ENCODE data around the gene ZDHHC22. TPM values are rescaled to one million over a fixed set of nuclear protein-coding genes. Genes with fewer than 3 reads are reported as not detected.

The ZDHHC22 gene
- polyA plus RNA-seq, 1 of the 3 experiments (the other 2 are of a cell fraction): not detected

GRCh38 chr14:77122526-77123125 is 19.0 kb downstream of the ZDHHC22 start:
- 87% methylated on average over 5 of the region's 6 CpGs for WGBS (ENCODE audit: low lambda C conversion rate)
- peaks cover 0 to 5% of the 10 kb centered on the region in 2 experiments for H3K36me3 ChIP-seq (replicated peaks in 1 of 2; ENCODE audit: control insufficient read depth in 1 of 2, insufficient read depth in 2 of 2, low read length in 1 of 2)
- H2AFZ ChIP-seq (ENCODE audit: low read depth): no peak overlapping the region
- TF ChIP-seq GATA2 (CRISPR knock-in tag; IDR thresholded peaks at IDR 0.05): no peak
- POLR2A ChIA-PET: interaction anchor here (1.4 kb wide), 1 partner anchor 9 kb away, joined by 4 read pairs; no protein-coding TSS in a partner anchor
- no peak overlapping the region for H3K4me3 ChIP-seq (ENCODE audit: low read depth in 2 of 2, low read length in 1 of 2)
- no peak for DNase-seq
- no peak overlapping the region for H3K4me2 ChIP-seq
- H3K9me2 ChIP-seq: no peaks in the 10 kb centered on the region
- peaks cover 0 to 20% of the 10 kb centered on the region in 2 experiments; a peak in 1 of 4 replicates for H3K4me1 ChIP-seq (ENCODE audit: control insufficient read depth in 1 of 2, insufficient read depth in 2 of 2, low read depth in 1 of 2, low read length in 1 of 2)
- CTCF ChIA-PET: interaction anchor here (1.6 to 10.4 kb wide), 7 partner anchors 9 to 29 kb away, joined by 10 to 129 read pairs (median 12); partner anchors contain the start of gene ZDHHC22
- H3K9ac ChIP-seq: no peak overlapping the region
- no peaks in the 10 kb centered on the region for H3K9me3 ChIP-seq
- no peaks in the 10 kb centered on the region for H3F3A ChIP-seq (replicated peaks; ENCODE audit: insufficient read depth)
- no peaks in the 10 kb centered on the region for H3K27me3 ChIP-seq (ENCODE audit: insufficient read depth)
- H3K79me2 ChIP-seq (ENCODE audit: insufficient read depth): no peaks in the 10 kb centered on the region
- no peaks in the 10 kb centered on the region for H4K20me1 ChIP-seq (ENCODE audit: insufficient read depth)
- H3K27ac ChIP-seq (ENCODE audit: low read depth in 2 of 2, low read length in 1 of 2): no peak overlapping the region

DNA sequence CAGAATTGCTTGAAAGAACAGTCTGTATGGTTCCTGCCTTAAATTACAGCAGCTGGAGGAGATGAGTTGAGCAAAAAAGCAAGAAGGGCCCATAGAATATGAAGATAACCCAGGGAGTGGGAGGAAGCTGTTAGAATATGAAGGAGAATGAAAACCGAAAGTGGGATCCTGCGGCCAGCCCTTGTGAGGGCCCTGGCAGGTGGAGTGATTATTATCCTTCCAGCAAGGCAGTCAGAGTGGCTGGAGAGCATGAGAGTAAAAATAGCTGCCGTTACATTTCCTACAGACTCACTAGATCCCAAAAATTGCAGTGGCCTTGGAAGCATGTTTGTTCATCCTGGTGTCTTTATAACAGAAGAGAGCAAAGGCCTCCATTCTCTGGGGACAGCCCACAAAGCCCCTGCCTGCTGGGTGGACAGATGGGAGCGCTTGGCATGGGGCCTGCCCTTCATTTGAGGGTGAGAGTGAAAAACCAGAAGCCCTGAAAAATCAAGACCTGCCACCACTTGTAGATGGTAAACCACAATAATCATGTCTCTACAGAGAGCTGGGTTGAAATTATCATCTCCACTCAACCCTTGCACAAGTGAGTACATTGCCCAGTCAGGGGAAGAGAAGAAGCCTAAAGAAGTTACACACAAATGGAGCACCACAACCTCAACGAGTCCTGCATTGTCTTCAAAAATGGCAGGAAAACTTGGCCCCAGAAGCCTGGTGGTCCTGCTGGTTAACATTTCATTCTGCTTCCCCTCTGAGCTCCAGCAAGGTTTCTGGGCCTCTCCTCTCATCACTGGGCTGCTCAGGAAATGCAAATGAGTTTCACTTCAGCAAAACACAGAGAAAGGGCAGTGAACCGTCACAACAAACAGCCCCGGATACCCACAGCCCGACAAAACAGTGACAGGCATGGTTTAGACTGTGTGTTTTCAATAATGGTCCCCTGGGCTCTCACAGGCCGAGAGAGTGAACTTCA is 20.5 kb downstream of the ZDHHC22 start:
- WGBS (ENCODE audit: low lambda C conversion rate): 81% methylated on average over 9 of the region's 9 CpGs
- Histone ChIP-seq H3K9ac (no peak overlapping the region), H3K27me3 (ENCODE audit: insufficient read depth) (no peaks in the 10 kb centered on the region), H4K20me1 (ENCODE audit: insufficient read depth) (no peaks in the 10 kb centered on the region), H3K4me2 (no peak overlapping the region), H3K9me2 (no peaks in the 10 kb centered on the region), H3K79me2 (ENCODE audit: insufficient read depth) (no peaks in the 10 kb centered on the region), H3K4me3 (ENCODE audit: low read depth in 2 of 2, low read length in 1 of 2) (no peak overlapping the region), H3K9me3 (no peaks in the 10 kb centered on the region), H2AFZ (ENCODE audit: low read depth) (no peak overlapping the region), H3K27ac (ENCODE audit: low read depth in 2 of 2, low read length in 1 of 2) (no peak overlapping the region), H3K36me3 (replicated peaks in 1 of 2; ENCODE audit: control insufficient read depth in 1 of 2, insufficient read depth in 2 of 2, low read length in 1 of 2) (peaks cover 5 to 14% of the 10 kb centered on the region in 2 experiments), H3F3A (replicated peaks; ENCODE audit: insufficient read depth) (no peaks in the 10 kb centered on the region), H3K4me1 (ENCODE audit: control insufficient read depth in 1 of 2, insufficient read depth in 2 of 2, low read depth in 1 of 2, low read length in 1 of 2) (peaks cover 0 to 20% of the 10 kb centered on the region in 2 experiments; a peak in 1 of 4 replicates)
- CTCF ChIA-PET: interaction anchor here (0.6 to 10.4 kb wide), 3 partner anchors 16 to 30 kb away, joined by 3 to 129 read pairs (median 3); partner anchors contain the start of genes CIPC and ZDHHC22
- POLR2A ChIA-PET: no interaction called here
- DNase-seq: no peak
- TF ChIP-seq, protein P1, sequence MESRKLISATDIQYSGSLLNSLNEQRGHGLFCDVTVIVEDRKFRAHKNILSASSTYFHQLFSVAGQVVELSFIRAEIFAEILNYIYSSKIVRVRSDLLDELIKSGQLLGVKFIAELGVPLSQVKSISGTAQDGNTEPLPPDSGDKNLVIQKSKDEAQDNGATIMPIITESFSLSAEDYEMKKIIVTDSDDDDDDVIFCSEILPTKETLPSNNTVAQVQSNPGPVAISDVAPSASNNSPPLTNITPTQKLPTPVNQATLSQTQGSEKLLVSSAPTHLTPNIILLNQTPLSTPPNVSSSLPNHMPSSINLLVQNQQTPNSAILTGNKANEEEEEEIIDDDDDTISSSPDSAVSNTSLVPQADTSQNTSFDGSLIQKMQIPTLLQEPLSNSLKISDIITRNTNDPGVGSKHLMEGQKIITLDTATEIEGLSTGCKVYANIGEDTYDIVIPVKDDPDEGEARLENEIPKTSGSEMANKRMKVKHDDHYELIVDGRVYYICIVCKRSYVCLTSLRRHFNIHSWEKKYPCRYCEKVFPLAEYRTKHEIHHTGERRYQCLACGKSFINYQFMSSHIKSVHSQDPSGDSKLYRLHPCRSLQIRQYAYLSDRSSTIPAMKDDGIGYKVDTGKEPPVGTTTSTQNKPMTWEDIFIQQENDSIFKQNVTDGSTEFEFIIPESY (IDR thresholded peaks at IDR 0.05; ENCODE audit: borderline replicate concordance, low read depth): no peak
- TF ChIP-seq FOXJ3 (CRISPR knock-in tag; IDR thresholded peaks at IDR 0.05) (no peak), RFX5 (IDR thresholded peaks at IDR 0.05; ENCODE audit: low read length) (no peak), FOSL2 (IDR thresholded peaks at IDR 0.05; ENCODE audit: borderline replicate concordance, low read depth) (no peak), TAF1 (IDR thresholded peaks at IDR 0.05; ENCODE audit: borderline replicate concordance, low read depth, low read length) (no peak), POLR2AphosphoS5 (IDR thresholded peaks at IDR 0.05; ENCODE audit: low read depth, low read length) (no peak), TEAD4 (IDR thresholded peaks at IDR 0.05; ENCODE audit: borderline replicate concordance, insufficient read depth) (no peak), JUND (IDR thresholded peaks at IDR 0.05) (no peak), FOXM1 (IDR thresholded peaks at IDR 0.05; ENCODE audit: low read depth) (no peak), CHD2 (IDR thresholded peaks at IDR 0.05; ENCODE audit: low read length, partially characterized antibody) (no peak), EZH2phosphoT487 (IDR thresholded peaks at IDR 0.05; ENCODE audit: borderline replicate concordance, low read depth) (no peak)
- TF ChIP-seq, protein P2, sequence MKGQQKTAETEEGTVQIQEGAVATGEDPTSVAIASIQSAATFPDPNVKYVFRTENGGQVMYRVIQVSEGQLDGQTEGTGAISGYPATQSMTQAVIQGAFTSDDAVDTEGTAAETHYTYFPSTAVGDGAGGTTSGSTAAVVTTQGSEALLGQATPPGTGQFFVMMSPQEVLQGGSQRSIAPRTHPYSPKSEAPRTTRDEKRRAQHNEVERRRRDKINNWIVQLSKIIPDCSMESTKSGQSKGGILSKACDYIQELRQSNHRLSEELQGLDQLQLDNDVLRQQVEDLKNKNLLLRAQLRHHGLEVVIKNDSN (IDR thresholded peaks at IDR 0.05; ENCODE audit: borderline replicate concordance, low read depth): no peak
- TF ChIP-seq, protein P3, sequence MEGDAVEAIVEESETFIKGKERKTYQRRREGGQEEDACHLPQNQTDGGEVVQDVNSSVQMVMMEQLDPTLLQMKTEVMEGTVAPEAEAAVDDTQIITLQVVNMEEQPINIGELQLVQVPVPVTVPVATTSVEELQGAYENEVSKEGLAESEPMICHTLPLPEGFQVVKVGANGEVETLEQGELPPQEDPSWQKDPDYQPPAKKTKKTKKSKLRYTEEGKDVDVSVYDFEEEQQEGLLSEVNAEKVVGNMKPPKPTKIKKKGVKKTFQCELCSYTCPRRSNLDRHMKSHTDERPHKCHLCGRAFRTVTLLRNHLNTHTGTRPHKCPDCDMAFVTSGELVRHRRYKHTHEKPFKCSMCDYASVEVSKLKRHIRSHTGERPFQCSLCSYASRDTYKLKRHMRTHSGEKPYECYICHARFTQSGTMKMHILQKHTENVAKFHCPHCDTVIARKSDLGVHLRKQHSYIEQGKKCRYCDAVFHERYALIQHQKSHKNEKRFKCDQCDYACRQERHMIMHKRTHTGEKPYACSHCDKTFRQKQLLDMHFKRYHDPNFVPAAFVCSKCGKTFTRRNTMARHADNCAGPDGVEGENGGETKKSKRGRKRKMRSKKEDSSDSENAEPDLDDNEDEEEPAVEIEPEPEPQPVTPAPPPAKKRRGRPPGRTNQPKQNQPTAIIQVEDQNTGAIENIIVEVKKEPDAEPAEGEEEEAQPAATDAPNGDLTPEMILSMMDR (IDR thresholded peaks at IDR 0.05): no peak

All from SK-N-SH (cell line).